Central memory CD4-positive, alpha-beta T cell (primary cell): Measurements from ENCODE around the gene SPIN1.
A peak's percentile ranks its signal among the peaks of the same experiment; 100 is the strongest.
"Not testable (repeated sequence)": the region's sequence is repeated elsewhere in the genome, so short reads cannot be mapped to it uniquely, and the experiment has no call there.

Experiments used
- DNase-seq: peaks from one replicate; pipeline ENCODE4 v3.0.0; 2022
- total RNA-seq, 3 experiments: gene quantifications; one replicate each; lab custom pipeline; 2026; lab: John Stamatoyannopoulos, UW

The SPIN1 gene
- 33.4 to 93.2 (median 45.3) reads per million in 3 experiments for total RNA-seq

DNA sequence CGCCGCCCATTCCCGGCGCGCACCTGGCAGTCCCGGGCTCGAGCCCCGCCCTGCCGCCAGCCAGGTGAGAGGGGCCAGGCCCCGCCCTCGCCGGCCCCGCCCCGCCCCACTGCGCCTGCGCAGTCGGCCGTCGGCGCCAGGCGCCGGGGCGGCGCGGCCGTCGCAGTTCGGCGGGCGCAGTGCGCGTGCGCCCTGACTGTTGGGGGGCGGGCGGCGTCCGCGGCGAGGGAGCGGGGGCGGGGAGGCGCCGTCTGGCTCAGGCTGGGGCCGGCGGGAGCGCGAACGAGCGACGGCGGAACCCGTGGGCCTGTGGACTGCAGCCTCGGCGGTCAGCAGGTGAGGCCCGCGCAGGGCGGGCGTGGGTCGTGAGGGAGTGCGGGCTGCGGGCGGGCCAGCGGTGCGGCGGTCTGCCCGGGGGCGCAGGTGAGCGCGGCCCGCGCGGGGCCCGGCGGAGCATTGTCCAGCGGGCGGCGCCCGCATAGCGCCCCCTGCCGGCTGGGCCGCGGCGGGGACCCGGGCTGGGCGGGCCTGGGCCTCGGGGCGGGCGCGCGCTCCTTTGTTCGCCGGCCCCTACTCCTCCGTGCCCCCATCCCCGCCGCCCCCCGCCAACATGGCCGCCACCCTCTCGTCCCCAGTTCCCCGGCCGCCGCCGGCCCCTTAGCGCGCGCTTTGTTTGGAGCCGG is at the start of gene SPIN1:
SPIN1 (plus strand) TSS at position 242 of the 683 bp plus-strand sequence. CDS start 38,096 bp downstream, outside the sequence.
- DNase-seq = peak; percentile 82

DNA sequence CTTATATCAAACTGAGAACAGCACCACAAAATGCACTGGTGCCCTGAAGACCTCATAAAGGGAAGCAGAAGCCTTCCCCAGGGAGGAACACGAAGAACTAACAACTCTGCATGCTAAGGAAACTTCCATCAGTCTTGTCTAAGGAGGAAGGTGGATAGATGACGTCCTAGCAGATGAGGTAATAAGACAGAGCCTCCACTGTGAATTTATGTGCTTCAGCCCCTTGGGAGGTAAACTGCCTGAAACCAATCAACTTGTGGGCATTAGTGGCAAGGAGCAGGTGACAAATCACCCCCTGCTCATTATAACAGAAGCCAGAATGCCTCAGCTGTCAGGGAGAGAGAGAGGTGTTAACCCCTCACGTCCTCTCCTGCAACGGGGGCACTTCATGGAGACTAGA is 48.9 kb upstream of the SPIN1 start:
- DNase-seq = no peak

DNA sequence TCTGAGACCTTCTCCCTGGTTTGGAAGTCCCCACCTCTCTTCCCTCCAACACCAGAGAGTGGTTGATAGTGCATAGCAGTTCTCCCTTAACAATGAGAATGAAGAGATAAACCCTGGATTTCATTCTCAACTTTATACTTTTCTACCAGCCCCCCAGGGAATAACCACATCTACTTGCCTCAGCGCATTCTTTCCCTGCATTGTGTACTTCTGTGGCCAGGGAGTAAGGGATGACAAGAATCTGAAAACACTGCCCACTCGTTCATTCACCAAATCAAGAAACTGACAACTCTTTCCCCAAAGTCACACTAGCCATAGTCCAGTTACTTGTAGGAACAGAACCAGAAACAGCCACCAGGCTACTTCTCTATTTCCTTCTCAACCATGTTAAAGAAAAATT is 46.0 kb upstream of the SPIN1 start:
- no peak for DNase-seq

DNA sequence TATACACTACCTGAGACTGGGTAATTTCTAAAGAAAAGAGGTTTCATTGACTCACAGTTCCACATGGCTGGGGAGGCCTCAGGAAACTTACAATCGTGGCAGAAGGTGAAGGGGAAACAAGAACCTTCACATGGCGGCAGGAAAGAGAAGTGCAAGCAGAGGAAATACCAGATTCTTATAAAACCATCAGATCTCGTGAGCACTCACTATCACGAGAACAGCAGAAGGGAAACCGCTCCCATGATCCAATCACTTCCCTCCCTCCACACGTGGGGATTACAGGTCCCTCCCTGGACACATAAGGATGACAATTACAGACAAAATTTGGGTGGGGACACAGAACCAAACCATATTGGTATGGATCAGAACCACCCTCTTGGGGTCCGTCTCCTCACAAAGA is 44.2 kb upstream of the SPIN1 start:
- DNase-seq = no peak

DNA sequence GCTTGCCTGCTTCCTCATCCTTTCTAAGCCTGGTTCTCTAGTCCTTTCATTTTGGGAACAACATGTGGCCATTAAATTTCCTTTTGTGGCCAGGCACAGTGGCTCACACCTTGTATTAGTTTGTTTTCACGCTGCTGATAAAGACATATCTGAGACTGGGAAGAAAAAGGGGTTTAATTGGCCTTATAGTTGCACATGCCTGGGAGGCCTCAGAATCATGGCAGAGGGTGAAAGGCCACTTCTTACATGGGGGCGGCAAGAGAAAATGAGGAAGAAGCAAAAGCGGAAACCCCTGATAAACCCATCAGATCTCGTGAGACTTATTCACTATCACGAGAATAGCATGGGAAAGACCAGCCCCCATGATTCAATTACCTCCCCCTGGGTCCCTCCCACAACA is 37.9 kb upstream of the SPIN1 start:
- DNase-seq = not testable (repeated sequence)

DNA sequence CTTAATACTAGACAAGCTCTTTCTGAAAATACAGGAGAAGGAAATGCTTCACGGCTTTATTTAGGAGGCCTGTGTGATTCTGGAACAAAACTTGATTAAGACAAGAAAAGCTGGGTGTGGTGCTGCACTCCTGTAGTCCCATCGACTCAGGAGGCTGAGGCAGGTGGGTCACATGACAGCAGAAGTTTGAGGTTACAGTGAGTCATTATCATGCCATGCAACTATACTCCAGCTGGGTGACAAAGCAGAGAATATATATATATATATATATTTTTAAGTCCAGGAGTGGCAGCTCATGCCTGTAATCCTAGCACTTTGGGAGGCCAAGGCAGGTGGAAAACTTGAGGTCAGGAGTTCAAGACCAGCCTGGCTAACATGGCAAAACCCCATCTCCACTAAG is 33.1 kb upstream of the SPIN1 start:
- DNase-seq = no peak

DNA sequence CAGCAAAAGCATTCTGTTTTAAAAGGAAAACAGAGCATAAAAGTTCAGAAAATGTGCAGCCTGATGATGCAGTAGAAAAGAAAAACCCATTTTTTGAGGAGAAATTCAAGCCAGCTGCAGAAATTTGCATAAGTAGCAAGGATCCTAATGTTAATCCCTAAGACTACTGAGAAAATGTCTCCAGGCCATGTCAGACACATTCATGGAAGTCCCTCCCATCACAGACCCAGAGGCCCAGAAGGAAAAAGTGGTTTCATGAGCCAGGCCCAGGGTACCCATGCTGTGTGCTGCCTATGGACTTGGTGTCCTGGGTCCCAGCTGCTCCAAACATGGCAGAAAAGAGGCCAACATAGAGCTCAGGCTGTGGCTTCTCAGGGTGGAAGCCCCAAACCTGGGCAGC is 31.0 kb upstream of the SPIN1 start:
- not testable (repeated sequence) for DNase-seq

DNA sequence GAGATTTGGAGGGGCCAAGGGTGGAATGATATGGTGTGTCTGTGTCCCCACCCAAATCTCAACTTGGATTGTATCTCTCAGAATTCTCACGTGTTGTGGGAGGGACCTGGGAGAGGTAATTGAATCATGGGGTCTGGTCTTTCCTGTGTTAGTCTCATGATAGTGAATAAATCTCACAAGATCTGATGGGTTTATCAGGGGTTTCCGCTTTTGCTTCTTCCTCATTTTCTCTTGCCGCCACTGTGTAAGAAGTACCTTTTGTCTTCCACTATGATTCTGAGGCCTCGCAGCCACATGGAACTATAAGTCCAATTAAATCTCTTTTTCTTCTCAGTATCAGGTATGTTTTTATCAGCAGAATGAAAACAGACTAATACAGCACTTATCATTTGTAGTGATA is 29.5 kb upstream of the SPIN1 start:
- no peak for DNase-seq

DNA sequence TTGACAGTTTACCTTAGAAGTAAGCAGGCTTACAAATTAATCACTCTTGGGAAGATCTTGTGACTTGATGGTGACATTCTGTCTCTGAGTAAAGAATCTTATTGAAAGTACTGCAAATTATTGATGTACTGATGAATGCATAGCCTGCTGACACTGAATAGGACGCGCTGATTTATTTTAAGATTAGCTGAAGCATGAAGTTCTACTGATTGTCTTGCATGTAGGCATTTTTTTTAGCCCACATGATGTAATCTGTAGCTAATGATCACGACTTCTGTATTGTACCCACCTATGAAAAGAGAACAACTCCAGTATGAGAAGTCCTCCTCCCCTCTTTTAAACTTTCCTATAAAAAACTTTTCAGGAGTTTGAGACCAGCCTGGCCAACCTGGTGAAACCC is 28.3 kb upstream of the SPIN1 start:
- DNase-seq = no peak

DNA sequence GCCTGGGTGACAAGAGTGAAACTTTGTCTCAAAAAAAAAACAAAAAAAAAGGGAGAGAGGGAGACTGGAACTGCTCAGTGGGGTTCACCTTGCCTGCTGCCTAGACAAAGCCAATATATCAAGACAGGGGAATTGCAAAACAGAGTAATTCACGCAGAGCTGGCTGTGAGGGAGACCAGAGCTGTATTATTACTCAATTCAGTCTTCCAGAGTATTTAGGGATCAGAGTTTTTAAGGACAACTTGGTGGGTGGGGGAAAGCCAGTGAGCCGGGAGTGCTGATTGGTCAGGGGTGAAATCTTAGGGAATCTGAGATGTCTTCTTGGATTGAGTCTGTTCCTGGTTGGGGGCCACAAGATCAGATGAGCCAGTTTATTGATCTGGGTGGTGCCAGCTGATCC is 25.6 kb upstream of the SPIN1 start:
- DNase-seq = no peak

DNA sequence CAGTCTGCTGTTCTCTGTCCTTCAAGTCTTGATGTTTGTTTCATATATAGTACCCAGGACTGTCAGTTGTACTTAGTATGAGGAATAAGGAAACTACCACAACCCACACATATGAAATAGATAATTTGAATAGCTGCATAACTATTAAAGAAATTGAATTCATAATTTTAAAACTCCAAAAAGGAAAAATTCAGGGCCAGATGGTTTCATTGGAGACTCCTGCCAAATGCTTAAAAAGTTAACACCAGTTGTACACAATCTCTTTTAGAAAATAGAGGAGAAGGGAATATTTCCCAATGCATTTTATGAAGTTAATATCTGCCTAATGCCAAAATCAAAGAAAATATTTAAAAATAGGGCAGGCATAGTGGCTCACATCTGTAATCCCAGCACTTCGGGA is 24.6 kb upstream of the SPIN1 start:
- no peak for DNase-seq

DNA sequence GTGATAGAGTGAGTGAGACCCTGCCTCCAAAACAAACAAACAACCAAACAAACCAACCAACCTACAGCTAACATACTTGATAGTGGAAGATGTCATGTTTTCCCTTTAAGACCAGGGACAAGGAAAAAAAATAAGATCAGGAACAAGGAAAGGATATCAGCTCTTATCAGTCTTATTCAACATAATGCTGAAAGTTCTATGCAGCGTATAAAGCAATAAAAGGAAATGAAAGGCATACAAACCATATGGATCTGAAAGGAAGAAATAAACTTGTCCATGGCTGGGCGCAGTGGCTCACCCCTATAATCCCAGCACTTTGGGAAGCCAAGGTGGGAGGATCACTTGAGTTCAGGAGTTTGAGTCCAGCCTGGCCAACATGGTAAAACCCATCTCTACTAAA is 23.5 kb upstream of the SPIN1 start:
- no peak for DNase-seq

DNA sequence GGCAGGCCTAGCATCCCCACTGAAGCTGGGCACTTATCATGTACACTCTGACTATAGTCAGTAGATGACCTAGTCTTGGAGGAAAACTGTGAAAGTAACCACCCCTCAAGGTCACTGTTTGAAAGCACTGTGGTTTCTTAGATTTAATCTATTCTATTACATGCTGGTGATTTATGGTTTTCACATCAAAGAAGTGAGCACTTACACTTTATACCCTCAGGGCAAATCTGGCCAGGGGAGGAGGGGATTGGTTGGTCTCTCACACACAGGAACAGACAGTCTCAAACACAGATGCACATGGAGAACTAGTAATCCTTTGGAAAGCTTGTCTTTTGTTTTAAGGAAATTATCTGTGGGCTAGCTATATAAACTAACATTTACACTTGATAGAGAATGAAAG is 17.9 kb upstream of the SPIN1 start:
- DNase-seq = no peak

DNA sequence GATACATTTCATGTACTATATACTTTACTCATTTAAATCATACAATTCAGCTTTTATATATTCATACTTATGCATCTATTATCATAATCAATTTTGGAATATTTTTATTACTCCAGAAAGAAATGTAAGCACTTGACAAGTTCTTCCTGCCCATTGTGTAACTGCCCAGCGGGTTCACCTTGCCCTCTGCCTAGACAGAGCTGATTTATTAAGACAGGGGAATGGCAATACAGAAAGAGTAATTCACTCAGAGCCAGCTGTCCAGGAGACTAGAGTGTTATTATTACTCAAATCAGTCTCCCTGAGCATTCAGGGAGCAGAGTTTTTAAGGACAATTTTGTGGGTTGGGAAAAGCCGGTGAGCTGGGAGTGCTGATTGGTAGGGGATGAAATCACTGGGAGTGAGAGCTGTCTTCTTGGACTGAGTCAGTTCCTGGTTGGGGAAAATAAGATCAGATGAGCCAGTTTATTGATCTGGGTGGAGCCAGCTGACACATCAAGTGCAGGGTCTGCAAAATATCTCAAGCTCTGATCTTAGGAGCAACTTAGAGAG is 16.1 kb upstream of the SPIN1 start:
- DNase-seq = no peak

DNA sequence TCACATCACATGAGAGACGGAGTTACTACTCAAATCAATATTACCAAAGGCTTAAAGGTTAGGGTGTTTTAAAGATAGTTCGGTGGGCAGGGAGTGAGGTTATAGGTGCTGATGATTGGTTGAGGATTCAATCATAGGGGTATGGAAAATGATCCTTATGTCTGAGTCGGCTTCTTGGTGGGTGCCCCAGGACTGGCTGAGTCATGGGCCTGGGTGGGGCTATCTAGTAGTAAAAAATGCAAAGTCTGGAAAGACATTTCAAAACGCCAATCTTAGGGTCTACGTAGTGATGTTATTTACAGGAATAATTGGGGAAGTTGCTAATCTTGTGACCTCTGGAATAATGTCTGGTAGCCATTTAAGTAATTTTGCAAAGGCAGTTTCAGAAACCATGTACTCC is 15.2 kb upstream of the SPIN1 start:
- no peak for DNase-seq

DNA sequence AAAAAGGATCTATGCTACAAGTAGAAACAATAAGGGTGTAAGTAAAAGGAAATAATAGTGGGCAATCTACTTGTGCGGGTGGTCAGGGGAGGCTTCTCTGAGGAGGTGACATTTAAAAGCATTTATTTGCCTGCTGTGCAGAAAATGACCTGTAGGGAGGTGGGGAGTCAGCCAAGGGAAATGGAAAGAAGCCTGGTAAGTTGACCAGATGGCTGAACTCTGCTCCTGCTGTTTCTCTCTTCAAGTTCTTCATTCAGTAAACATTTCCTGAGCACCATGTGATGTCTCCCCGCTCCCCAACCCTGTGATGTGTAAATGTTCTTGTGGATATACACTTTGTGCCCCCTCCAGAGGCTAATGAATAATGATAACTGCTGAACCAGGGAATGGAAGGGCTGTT is 9.9 kb upstream of the SPIN1 start:
- DNase-seq = no peak

DNA sequence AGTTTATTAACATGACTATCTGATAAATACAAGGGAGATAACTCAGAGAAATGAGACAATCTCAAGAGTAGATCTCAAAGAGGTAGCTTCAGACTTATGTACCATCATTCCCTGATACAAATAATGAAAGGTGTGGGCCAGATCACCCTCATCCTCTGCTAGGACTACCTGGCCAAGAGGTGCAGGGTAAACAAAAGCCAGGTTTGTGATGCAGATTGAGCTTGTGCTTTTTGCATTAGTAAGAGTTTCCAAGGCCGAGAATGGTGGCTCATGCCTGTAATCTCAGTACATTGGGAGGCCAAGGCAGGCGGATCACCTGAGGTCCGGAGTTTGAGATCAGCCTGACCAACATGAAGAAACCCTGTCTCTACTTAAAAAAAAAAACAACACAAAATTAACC is 8.9 kb upstream of the SPIN1 start:
- no peak for DNase-seq

DNA sequence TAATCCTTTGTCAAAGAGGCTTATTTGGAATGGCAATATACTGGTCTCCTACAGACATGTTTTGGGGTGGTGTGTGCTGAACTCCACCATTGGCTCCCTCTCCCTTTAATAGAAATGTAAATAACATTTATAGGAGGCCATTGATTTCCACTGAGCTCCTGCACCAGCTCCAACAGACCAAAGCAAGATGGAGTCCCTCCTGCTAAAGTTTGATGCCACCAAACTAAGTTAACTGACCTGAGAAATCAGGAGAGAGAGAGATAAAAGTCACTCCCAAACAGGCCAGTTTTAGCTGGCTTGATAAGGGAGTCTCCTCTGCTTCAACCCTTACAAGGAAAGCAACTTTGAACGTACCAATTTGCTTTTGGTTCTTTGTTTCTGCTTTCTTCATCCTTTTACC is 8.1 kb upstream of the SPIN1 start:
- DNase-seq = no peak

DNA sequence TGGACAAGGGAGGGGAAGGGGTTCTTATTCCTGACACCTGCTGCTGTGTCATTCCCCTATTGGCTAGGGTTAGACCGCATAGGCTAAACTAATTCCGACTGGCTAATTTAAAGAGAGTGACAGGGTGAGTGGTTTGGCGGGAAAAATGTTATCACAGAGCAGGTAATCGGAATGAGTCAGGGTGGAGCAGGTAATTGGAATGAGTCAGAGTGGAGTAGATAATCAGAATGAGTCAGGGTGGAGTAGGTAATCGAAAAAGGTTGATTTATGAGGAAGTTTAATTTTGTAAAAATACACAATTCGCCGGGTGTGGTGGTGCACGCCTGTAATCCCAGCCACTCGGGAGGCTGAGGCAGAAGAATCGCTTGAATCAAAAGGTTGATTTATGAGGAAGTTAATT is 6.9 kb upstream of the SPIN1 start:
- not testable (repeated sequence) for DNase-seq

DNA sequence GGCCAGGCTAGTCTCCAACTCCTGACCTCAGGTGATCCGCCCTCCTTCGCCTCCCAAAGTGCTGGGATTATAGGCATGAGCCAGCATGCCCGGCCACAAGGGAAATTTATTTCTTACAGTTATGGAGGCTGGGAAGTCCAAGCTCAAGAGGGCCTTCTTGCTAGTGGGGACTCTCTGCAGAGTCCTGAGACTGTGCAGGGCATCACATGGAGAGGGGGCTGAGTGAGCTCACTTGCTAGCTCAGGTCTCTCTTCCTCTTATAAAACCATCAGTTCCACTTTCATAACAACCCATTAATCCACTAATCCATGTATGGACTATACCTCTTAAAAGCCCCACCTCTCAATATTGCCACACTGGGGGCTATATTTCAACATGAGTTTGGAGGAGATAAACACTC is 5.1 kb upstream of the SPIN1 start:
- no peak for DNase-seq

DNA sequence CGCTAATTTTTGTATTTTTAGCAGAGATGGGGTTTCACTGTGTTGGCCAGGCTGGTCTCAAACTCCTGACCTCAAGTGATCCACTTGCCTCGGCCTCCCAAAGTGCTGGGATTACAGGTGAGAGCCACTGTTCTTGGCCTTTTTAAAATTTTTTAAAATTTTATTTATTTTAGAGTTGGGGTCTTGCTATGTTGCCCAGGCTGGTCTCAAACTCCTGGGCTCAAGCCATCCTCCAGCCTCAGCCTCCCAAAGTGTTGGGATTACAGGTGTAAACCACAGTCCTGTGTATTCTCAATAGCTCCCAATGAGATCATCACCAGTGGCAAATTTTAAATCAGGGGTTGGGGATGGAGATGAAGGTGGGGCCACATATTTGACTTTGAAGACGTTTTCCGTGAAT is 2.1 kb upstream of the SPIN1 start:
- DNase-seq = not testable (repeated sequence)

DNA sequence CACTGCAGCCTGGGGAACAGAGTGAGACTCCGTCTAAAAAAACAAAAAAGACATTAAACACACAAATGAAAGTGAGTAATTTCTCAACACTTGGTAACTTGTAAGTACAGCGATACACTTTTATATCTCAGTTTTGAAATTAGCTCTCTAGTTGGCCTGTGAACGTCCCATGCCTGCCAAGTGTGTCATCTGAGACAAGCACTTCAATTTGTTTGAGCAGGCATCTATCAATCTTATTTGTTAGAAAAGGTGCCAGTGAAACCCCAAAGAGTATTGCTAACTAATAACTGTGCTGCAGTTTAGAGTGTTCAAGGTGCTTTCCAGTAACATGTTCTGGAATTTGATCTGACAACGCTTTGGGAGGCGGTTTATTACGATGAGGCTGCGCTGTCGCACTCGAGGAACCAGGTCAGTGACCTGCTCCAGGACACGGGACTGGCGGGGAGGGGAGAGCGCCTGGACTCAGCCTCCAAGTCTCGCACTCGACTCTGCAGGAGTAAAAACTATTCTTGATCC is 1.1 kb upstream of the SPIN1 start:
- DNase-seq = no peak

DNA sequence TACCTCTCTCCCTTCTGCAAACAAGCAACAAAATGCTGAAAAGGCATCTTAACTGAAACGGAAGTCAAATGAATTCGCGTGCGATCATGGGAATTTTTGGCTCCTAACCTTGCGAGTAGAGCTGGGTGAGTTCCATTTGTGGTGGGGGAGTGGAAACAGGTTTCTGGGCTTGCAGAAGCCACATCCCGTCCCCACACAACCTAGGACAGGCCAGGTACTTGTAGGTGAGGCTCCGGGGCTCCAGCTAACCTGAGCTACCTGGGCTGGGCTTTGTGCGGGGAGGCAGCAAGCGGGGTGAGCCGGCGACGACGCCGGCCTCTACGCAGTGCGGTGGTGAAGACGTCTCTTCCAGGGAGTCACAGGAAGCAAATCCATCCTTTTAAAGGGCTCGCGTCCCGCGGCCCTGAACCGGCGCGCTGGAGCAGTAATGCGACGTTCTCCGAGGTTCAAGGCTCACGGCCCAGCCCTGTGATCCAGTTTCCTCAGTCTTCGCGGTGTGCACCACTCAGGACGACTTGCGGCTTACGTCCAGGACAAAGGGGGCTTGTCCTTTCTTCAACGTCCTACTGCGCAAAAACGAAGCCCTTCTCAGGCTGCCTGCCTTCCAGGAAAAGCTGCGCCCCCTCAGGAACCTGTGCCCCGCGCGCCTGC is 567 bp upstream of the SPIN1 start:
- DNase-seq = peak; percentile 60

DNA sequence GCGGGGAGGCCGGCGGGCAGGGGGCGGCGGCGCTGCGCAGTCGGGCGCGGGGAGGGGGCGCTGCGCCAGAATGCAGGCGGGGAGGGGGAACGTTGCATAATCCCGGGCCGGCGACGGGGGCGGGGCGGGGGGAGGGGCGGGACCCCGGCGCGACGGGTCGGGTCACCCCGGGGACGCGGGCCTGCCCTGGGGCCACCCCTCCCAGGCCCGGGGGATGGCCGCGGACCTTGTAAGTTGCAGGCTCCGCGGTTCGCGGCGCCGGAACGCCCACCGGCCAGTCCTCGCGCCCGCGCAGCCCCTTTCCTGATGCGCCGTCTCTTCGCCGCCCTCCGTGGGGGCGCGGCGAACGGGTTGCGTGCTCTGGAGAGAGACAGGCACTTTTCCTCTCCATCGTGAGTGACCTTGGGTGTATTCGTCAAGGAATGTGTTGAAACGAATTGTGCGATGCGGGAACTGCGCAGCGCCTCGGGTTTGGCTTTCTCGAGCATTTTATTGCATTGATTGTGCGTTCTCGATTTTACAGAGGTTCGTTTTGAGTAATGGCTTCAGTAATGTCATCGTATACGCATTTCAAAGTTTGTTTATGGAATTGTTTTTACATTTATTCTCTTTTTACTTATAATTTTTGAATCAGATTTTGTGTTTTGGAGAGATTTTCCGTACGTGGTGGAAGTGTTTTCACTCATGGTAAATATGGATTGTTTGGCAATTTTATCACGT is 802 bp downstream of the SPIN1 start:
- peak; percentile 19 for DNase-seq
